Astrocyte (in vitro differentiated cells and primary cell): Measurements from ENCODE around the gene IMP4.

Experiments used
- EZH2 ChIP-seq: IDR thresholded peaks from 2 replicates; pipeline ENCODE4 v1.6.1; 2012; ENCODE audit warnings: mild to moderate bottlenecking, low read length, inconsistent platforms; ENCODE audit not compliant: insufficient read depth
- TF ChIP-seq, protein P1 (sequence below): IDR thresholded peaks from 2 replicates; pipeline ENCODE4 v1.5.1; 2011; ENCODE audit warnings: low read depth, mild to moderate bottlenecking, inconsistent platforms, low read length, moderate library complexity; ENCODE audit not compliant: insufficient read depth

DNA sequence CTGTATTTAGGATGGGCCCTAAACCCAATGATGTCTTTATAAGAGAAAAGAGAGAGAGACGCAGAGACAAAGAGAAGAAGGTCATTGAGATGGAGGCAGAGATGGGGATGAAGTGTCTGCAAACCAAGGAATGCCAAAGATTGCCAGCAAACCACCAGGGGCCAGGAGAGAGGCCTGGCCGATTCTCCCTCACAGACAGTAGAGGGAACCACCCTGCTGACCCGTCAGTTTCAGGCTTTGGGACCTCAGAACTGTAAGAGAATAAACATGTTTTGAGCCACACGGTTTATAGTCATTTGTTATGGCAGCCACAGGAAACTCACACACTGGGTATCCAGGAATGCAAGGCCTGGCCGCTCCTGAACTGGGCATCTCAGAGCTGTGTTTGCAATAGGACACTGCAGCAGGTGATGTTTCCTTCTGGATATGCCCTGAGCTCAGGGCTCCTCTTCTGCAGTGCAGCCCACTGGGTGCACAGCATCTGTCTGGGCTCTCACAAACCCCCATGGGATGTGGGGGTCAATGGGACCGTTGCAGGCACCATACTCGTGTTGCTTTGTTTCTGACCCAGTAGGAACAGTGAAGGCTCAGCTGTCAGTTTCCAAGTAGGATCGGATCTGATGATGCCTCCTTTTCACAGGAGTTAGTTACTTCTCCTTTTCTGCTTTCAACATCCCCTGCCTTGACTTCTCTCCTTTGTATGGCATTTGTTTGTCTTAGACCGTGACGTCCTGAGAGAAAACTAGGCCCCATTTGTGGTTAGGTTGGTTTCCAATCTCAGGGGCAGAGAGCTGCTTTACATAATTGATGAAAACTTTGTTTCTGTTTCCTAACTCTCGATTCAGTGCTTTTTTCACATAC is 34.0 kb downstream of the IMP4 start:
- TF ChIP-seq, protein P1, sequence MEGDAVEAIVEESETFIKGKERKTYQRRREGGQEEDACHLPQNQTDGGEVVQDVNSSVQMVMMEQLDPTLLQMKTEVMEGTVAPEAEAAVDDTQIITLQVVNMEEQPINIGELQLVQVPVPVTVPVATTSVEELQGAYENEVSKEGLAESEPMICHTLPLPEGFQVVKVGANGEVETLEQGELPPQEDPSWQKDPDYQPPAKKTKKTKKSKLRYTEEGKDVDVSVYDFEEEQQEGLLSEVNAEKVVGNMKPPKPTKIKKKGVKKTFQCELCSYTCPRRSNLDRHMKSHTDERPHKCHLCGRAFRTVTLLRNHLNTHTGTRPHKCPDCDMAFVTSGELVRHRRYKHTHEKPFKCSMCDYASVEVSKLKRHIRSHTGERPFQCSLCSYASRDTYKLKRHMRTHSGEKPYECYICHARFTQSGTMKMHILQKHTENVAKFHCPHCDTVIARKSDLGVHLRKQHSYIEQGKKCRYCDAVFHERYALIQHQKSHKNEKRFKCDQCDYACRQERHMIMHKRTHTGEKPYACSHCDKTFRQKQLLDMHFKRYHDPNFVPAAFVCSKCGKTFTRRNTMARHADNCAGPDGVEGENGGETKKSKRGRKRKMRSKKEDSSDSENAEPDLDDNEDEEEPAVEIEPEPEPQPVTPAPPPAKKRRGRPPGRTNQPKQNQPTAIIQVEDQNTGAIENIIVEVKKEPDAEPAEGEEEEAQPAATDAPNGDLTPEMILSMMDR = no peak
- TF ChIP-seq EZH2 = no peak
